NCI-H128 (cell line): Measurements from ENCODE around the gene BCL2L15.
A peak's percentile ranks its signal among the peaks of the same experiment; 100 is the strongest.

Source experiments
- DNase-seq: peaks from one replicate; lab custom pipeline; 2025; ENCODE audit not compliant: unreplicated experiment; lab: John Stamatoyannopoulos, UW

Gene BCL2L15

GRCh38 chr1:113887402-113888175 is at the start of gene BCL2L15:
BCL2L15 (minus strand) TSS chr1:113887581; CDS start chr1:113887375, 206 bp downstream.
- no peak for DNase-seq

- DNase-seq: no peak
Observed at GRCh38 chr1:113937146-113937545, 49.8 kb upstream of the BCL2L15 start.

GRCh38 chr1:113935970-113936369 is 48.6 kb upstream of the BCL2L15 start:
- no peak for DNase-seq

DNA sequence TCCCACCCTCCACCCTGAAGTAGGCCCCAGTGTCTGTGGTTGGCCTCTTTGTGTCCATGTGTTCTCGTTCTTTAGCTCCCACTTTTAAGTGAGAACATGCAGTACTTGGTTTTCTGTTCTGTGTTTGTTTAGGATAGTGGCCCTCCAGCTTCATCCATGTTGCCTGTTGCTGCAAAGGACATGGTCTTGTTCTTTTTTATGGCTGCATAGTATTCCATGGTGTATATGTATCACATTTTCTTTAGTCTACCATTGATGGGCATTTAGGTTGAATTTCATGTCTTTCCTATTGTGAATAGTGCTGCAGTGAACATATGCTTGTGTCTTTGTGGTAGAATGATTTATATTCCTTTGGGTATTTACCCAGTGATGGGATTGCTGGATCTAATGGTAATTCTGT is 47.8 kb upstream of the BCL2L15 start:
- no peak for DNase-seq

GRCh38 chr1:113934511-113935055 is 47.2 kb upstream of the BCL2L15 start:
- no peak for DNase-seq

DNA sequence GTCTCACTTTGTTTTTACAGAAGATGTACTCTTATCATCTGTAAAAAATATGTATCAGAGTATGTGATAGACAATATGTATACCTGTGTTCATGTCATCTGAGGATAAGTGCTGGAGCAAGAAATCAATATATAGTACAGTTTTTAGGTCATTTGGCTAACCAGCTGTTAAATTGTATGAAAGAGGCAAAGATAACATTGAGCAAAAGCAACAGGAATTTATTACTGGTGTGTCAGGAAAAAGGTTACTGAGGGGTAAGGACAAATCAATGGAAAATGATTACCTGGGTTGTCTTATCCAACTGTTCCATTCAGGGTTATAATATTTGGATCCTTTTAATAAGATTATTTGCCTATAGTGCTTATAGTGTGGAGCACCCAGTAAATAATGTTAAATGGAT is 46.6 kb upstream of the BCL2L15 start:
- no peak for DNase-seq

DNA sequence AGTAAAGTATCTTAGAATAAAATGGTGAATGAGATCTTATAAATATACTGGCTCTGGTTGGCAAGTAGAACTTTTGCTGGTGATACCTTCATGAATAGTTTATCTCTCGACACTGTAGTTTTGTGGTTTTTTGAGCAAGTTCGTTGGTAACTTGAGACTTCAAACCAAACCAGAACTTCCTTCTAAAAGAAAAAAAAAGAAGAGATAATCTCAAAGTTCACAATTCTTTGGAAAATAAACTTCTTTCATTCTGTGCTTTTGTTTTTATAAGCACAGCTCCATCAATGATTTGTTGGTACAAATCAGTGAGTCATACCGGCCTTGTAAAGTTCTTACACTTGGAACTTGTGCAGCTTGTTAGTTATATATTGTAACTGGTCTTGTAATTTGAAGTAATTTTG is 44.1 kb upstream of the BCL2L15 start:
- DNase-seq: no peak

GRCh38 chr1:113930499-113931161 is 43.2 kb upstream of the BCL2L15 start:
- DNase-seq: no peak

- no peak for DNase-seq
Observed at GRCh38 chr1:113929750-113930498, 42.5 kb upstream of the BCL2L15 start.

- peak; percentile 72 for DNase-seq
Observed at GRCh38 chr1:113928941-113929749, 41.8 kb upstream of the BCL2L15 start, which contains the start of gene HIPK1. HIPK1 (plus strand) TSS chr1:113929324.

DNA sequence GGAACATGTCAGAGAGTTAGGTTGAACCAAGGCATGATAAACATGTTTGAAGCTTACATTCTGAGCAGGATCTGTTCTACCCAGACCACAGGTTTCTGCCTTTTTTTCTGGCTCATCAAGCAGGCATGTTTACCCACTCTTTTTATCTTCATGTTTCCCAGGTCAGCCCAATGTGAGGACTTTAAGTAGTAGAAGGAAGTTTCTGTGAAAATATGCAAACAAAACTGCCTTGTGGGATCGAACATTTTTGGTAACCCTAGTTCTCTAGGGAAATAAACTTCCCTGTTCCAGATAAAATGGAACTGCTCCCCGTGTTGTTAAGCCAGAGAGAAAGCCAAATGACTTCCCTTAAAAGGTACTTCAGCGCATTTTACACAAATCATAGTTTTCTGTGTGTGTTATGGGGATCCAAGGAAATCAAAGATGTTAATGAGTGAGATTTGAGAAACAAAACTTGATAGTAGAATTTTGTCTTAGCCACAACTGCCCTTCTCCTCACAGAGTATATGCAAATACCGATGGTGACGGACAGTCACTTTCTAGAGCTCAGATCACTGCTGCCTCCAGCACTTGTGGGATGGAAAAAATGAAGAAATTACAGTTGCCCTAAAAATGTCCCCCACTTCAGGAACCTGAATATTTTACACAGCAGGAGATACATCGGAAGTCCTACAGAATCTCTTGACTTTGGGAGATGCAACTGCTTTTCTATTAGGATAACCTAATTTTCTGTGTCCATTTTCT is 41.0 kb upstream of the BCL2L15 start:
- no peak for DNase-seq

GRCh38 chr1:113924473-113924872 is 37.1 kb upstream of the BCL2L15 start:
- no peak for DNase-seq

DNA sequence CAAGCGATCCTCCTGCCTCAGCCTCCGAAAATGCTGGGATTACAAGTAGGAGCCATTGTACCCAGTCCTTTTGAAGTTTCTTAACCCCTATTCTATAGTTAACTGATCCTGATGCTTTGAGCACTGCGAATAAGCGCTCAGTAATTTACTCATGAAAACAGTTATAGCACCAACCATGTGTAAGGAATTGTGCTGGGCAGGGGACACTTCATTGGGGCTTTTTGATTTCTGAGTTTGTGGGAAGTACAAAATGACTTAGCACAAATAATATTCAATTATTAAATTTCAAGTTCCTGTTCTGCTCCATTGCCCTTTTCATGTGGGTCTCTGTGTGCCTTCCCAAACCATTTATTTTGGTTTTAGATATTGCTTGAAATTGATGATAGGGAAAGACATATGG is 35.6 kb upstream of the BCL2L15 start:
- no peak for DNase-seq

DNA sequence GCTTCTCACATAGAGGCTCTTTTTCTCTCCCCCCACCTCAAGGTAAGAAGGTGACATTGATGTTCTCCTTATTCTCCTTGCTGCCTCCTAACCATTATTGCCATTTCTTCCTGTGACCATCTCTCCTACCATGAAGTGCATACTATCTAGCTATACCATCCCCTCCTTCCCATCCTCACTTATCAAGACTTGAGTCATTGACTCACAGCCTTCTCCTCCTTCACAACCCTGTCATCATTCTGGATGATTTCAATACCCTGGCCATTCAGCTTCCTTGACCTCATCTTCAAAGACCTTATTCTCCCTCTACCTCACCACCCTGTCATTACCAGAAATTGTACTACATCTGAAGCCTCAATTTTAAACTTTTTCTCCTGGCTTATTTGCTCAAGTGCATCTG is 30.9 kb upstream of the BCL2L15 start:
- no peak for DNase-seq

DNA sequence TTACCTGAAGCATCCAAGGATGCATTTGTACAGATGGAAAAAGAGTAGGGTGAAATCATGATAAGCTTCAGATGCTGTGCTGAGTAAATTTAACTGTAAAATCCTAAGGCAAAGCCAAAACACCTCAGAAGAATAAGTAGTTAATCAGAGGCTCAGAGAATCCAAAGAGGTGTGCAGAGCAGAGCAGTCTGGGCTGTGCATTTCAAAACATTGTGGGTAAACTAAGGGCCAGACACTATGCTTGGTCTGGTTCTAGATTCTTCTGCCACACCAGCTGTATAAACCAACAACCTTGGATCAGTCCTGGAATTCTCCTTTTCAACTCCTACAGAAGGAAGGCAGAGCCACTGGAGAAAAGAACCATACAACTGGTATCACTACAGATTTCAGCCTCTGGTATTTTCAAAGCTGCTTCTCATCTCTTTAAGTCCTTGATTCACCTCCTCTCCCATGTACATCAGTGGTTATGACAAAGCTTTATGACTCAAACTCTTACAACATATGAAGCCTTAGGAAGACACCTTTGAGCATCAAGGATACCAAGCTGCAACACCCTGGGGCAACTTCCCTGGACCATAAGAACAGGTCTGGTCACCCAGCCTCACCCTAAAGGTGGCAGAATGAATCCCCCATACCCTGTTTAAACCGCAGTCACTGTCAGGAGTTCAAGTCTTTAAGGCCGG is 30.2 kb upstream of the BCL2L15 start:
- DNase-seq: no peak

- DNase-seq: no peak
Observed at GRCh38 chr1:113916974-113917373, 29.6 kb upstream of the BCL2L15 start.

DNA sequence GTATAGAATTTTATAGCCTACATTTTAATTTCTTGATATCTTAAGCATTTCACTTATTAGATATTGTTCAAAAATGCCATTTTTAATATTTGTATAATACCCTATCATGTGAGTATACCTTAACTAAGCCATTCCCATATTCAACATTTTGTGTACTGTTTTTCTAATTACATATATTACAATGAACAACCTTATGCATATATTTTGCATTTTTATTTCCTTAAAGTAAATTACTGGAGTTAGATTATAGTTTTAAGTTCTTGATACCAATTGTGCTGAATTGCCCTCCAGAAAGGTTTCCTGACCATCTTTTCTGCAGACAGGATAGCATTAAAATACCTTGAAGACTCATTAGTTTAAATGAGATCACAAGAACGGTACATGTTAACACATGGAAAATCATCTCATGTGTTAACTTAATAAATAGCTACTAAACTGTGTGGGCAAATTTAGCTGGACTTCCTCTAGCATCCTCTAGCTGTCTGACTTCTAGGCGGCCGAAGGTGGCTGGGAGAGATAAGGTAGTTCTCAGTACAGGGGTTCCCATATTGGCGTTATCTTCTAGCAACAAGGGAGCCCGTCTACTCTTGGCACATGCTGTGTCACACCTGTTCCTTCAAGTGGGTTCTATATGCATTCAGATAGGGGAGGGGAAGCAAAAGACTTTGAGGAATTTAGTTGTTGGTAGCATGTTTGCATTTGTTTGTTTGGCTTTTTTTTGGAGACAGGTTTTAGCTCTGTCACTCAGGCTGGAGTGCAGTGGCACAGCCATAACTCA is 26.7 kb upstream of the BCL2L15 start:
- DNase-seq: no peak

GRCh38 chr1:113913312-113913668 is 25.9 kb upstream of the BCL2L15 start:
- DNase-seq: no peak
